K562 (cell line): ENCODE results near the gene STAB2. TPM values are rescaled to one million over a fixed set of nuclear protein-coding genes. Genes with fewer than 3 reads are reported as not detected.

Experiments
- ATAC-seq: fragments of 200-7000 bp; cut with Tn5 transposase; 3 replicates; pipeline ENCODE4 v1.9.1; 2020; ENCODE audit warnings: moderate library complexity
- BruUV-seq: library from RNA; stranded (reverse); fragments of 400-500 nt; replicated peaks from 2 replicates; lab custom pipeline; 2021; lab: Mats Ljungman, UMichigan
- CTCF ChIA-PET: fragments of 300-600 bp; formaldehyde crosslinking; extraction: SDS; loops from one replicate; lab custom pipeline; 2021; ENCODE audit warnings: low intra/inter-chr PET ratio; lab: Yijun Ruan, JAX
- POLR2A ChIA-PET: fragments of 300-600, 350-650 bp; sonication (Branson Sonifier 250); formaldehyde crosslinking; extraction: SDS; loops from one replicate; lab custom pipeline; 2021; ENCODE audit warnings: antibody characterized with exemption, inconsistent platforms; lab: Yijun Ruan, JAX
- DNase-seq, 4 experiments: peaks; one replicate each; pipeline versions ENCODE4 v3.0.0 to v3.0.0-alpha.2; 2011 to 2018; ENCODE audit warnings: low spot score in 3 of 4, mixed read lengths in 3 of 4; ENCODE audit errors: extremely low read depth in 1 of 4
- FAIRE-seq: peaks from 2 replicates; lab custom pipeline; 2011; peaks lifted over from hg19 to GRCh38; lab: Jason Lieb, UNC
- H2AFZ ChIP-seq: 2 replicates; pipeline ENCODE4 v1.6.0; 2011; ENCODE audit warnings: low read depth, low read length, control low read depth, inconsistent platforms
- H3K27ac ChIP-seq: fragments of 200-600 bp; 3 replicates; pipeline ENCODE4 v1.8.0; 2011; ENCODE audit warnings: low read depth, mild to moderate bottlenecking, control low read depth, inconsistent platforms, low read length, moderate library complexity, mixed read lengths; ENCODE audit errors: extremely low read depth
- H3K27me3 ChIP-seq, 2 experiments: fragments of 300-600 bp in 1 of 2; 2 replicates in 1 of 2; 3 replicates in 1 of 2; pipeline versions ENCODE4 v1.6.0 to v1.8.0; 2011; ENCODE audit warnings: inconsistent platforms in 2 of 2, low read length in 2 of 2, mild to moderate bottlenecking in 1 of 2, mixed read lengths in 1 of 2, moderate library complexity in 1 of 2; ENCODE audit not compliant: control insufficient read depth in 2 of 2, insufficient read depth in 2 of 2
- H3K36me3 ChIP-seq: fragments of 300-600 bp; 3 replicates; pipeline ENCODE4 v1.8.0; 2011; ENCODE audit warnings: mild to moderate bottlenecking, low read length, inconsistent platforms; ENCODE audit not compliant: control insufficient read depth, insufficient read depth
- H3K4me1 ChIP-seq, 2 experiments: fragments of 200-600 bp in 1 of 2; replicated peaks in 1 of 2; 2 replicates in 1 of 2; 3 replicates in 1 of 2; pipeline versions ENCODE4 v1.5.1 to v1.8.0; 2011; ENCODE audit warnings: inconsistent platforms in 2 of 2, low read length in 2 of 2, mild to moderate bottlenecking in 1 of 2, mixed read lengths in 1 of 2, moderate library complexity in 1 of 2; ENCODE audit not compliant: control insufficient read depth in 2 of 2, insufficient read depth in 2 of 2
- H3K4me2 ChIP-seq: 2 replicates; pipeline ENCODE4 v1.6.1; 2011; ENCODE audit warnings: low read length, control low read depth, inconsistent platforms, mixed read lengths; ENCODE audit not compliant: insufficient read depth
- H3K4me3 ChIP-seq: fragments of 200-600 bp; sonication (generic), shearing (Covaris generic); 2 replicates; pipeline ENCODE4 v1.5.1; 2016; ENCODE audit warnings: control low read depth, inconsistent platforms
- H3K79me2 ChIP-seq: fragments of 200-600 bp; 3 replicates; pipeline ENCODE4 v1.8.0; 2011; ENCODE audit warnings: low read length, inconsistent platforms; ENCODE audit not compliant: control insufficient read depth, insufficient read depth
- H3K9ac ChIP-seq, 2 experiments: 2 replicates each; pipeline versions ENCODE4 v1.6.0 to v1.6.1; 2011; ENCODE audit warnings: low read depth in 2 of 2, low read length in 2 of 2, control low read depth in 1 of 2, inconsistent platforms in 1 of 2, mild to moderate bottlenecking in 1 of 2, mixed read lengths in 1 of 2; ENCODE audit not compliant: insufficient read depth in 1 of 2
- H3K9me1 ChIP-seq: one replicate; pipeline ENCODE4 v1.6.0; 2011; ENCODE audit warnings: inconsistent platforms, mild to moderate bottlenecking, low read length, moderate library complexity; ENCODE audit not compliant: control insufficient read depth, insufficient read depth
- H3K9me3 ChIP-seq: replicated peaks from 2 replicates; pipeline ENCODE4 v1.5.1; 2011; ENCODE audit warnings: low read depth, low read length, inconsistent platforms; ENCODE audit not compliant: control insufficient read depth, insufficient read depth
- H4K20me1 ChIP-seq: replicated peaks from 2 replicates; pipeline ENCODE4 v1.6.1; 2011; ENCODE audit warnings: low read length, inconsistent platforms, mixed read lengths; ENCODE audit not compliant: control insufficient read depth, insufficient read depth
- ADNP ChIP-seq: fragments of 200-800 bp; sonication (Bioruptor generic); IDR thresholded peaks from 2 replicates; pipeline ENCODE4 v1.6.1; 2016; ENCODE audit warnings: missing genetic modification characterization, missing compliant biosample characterization
- BCL6 ChIP-seq: fragments of 250-450 bp; sonication (Bioruptor Pico); IDR thresholded peaks from 2 replicates; pipeline ENCODE4 v1.4.0; 2020
- CEBPG ChIP-seq, 3 experiments: fragments of 200-800 bp in 1 of 3; sonication (Bioruptor generic) in 1 of 3; sonication (generic) in 1 of 3; formaldehyde crosslinking in 1 of 3; IDR thresholded peaks in 2 of 3; conservative IDR thresholded peaks in 1 of 3; 2 replicates each; pipeline versions ENCODE4 v1.6.1 to v1.8.0; 2016 to 2022; ENCODE audit warnings: missing compliant biosample characterization in 2 of 3, missing genetic modification characterization in 2 of 3, mild to moderate bottlenecking in 1 of 3, missing genetic modification reagents in 1 of 3
- JUN ChIP-seq, 2 experiments: sonication (generic) in 1 of 2; formaldehyde crosslinking in 1 of 2; IDR thresholded peaks; 2 replicates each; pipeline versions ENCODE4 v1.6.1 to v1.8.0; 2012 to 2022; ENCODE audit warnings: borderline replicate concordance in 2 of 2, mild to moderate bottlenecking in 2 of 2, improper control_type of control experiment in 1 of 2, low read depth in 1 of 2, low read length in 1 of 2, missing genetic modification reagents in 1 of 2
- KHSRP ChIP-seq: fragments of 450-650 bp; IDR thresholded peaks from 2 replicates; pipeline ENCODE4 v1.6.1; 2017
- MAFG ChIP-seq: fragments of 450-650 bp; conservative IDR thresholded peaks from 2 replicates; pipeline ENCODE4 v1.6.1; 2016; ENCODE audit warnings: missing genetic modification characterization, missing compliant biosample characterization
- MXD1 ChIP-seq: fragments of 250-450 bp; sonication (Bioruptor Pico); IDR thresholded peaks from 2 replicates; pipeline ENCODE4 v1.8.0; 2021; ENCODE audit warnings: borderline replicate concordance, mild to moderate bottlenecking, moderate library complexity; ENCODE audit not compliant: poor library complexity, severe bottlenecking
- TGIF2 ChIP-seq: sonication (generic); formaldehyde crosslinking; IDR thresholded peaks from 2 replicates; pipeline ENCODE4 v1.8.1; 2022; ENCODE audit warnings: mild to moderate bottlenecking, missing genetic modification reagents, moderate library complexity
- U2AF1 ChIP-seq: fragments of 200-400 bp; formaldehyde crosslinking; optimal IDR thresholded peaks from 2 replicates; pipeline ENCODE3; 2017; ENCODE audit warnings: mild to moderate bottlenecking, low read depth, low read length, moderate library complexity
- XRCC5 ChIP-seq: fragments of 200-400 bp; formaldehyde crosslinking; IDR thresholded peaks from 2 replicates; pipeline ENCODE4 v1.6.1; 2017; ENCODE audit warnings: low read depth, mild to moderate bottlenecking, low read length
- ZNF282 ChIP-seq: sonication (generic); formaldehyde crosslinking; IDR thresholded peaks from 2 replicates; pipeline ENCODE4 v1.8.1; 2023; ENCODE audit warnings: missing genetic modification reagents
- ZNF785 ChIP-seq: fragments of 250-450 bp; sonication (Bioruptor Pico); IDR thresholded peaks from 2 replicates; pipeline ENCODE4 v1.4.0; 2020; ENCODE audit warnings: mild to moderate bottlenecking
- WGBS: fragments of 100-300 bp; shearing (Covaris generic); methylation state at CpG from one replicate; pipeline ENCODE4 v1.1.6; 2016; ENCODE audit warnings: low coverage, mixed read lengths; ENCODE audit not compliant: insufficient coverage; ENCODE audit errors: missing lambda C conversion rate; 5-methylcytosine and 5-hydroxymethylcytosine counted together
- in situ Hi-C: fragments of 300-500 bp; cut with MboI; formaldehyde crosslinking; loops from 4 replicates; pipeline ENCODE4 v1.15.0; 2018; ENCODE audit warnings: inconsistent platforms, mixed read lengths
- intact Hi-C: fragments of 100-400 bp; cut with micrococcal nuclease; formaldehyde crosslinking; loops from 2 replicates; pipeline ENCODE4 v1.14.2; 2022
- polyA plus RNA-seq, 8 experiments: library from polyadenylated mRNA; depleted of rRNA in 4 of 8; stranded (reverse) in 5 of 8; unstranded in 3 of 8; fragments of >200 nt; fragmentation: Nextera tagmentation in 2 of 8; fragmentation: Illumina TruSeq in 1 of 8; extraction: Ambion mirVana in 2 of 8; extraction: Trizol in 1 of 8; gene quantifications; 2 replicates each; pipeline versions ENCODE4 v1.2.1 to v1.2.3, GENCODE V29; 2011 to 2014; ENCODE audit warnings: inconsistent platforms in 1 of 8, missing spikeins in 1 of 8
- total RNA-seq, 7 experiments: library from RNA; depleted of rRNA in 6 of 7; stranded (reverse); fragments of >200 nt in 6 of 7; fragmentation: Illumina TruSeq in 2 of 7; extraction: Trizol in 2 of 7; gene quantifications; 2 replicates each; pipeline versions ENCODE4 v1.2.1 to v1.2.3, GENCODE V29; 2011 to 2021; ENCODE audit warnings: low replicate concordance in 1 of 7
- TF ChIP-seq, protein P1 (sequence below), 2 experiments: fragments of 450-650 bp in 1 of 2; sonication (generic) in 1 of 2; formaldehyde crosslinking; conservative IDR thresholded peaks; 2 replicates each; pipeline versions ENCODE4 v1.4.0 to v1.8.1; 2020 to 2022; ENCODE audit warnings: mild to moderate bottlenecking in 1 of 2, missing genetic modification reagents in 1 of 2
- TF ChIP-seq, protein P2 (sequence below): fragments of 250-450 bp; sonication (Bioruptor Pico); IDR thresholded peaks from 2 replicates; pipeline ENCODE4 v1.8.0; 2022; ENCODE audit warnings: moderate library complexity, mild to moderate bottlenecking, inconsistent platforms
- TF ChIP-seq, protein P3 (sequence below): IDR thresholded peaks from 3 replicates; pipeline ENCODE4 v1.6.1; 2011; ENCODE audit warnings: borderline replicate concordance, mild to moderate bottlenecking; ENCODE audit not compliant: insufficient read length, insufficient read depth
- TF ChIP-seq, protein P4 (sequence below): fragments of 250-450 bp; sonication (Bioruptor Pico); IDR thresholded peaks from 2 replicates; pipeline ENCODE4 v1.5.0; 2021; ENCODE audit warnings: mild to moderate bottlenecking, borderline replicate concordance

The STAB2 gene
- total and polyA plus RNA-seq, 9 of the 15 experiments (the other 6 are each of a cell fraction or from before 2014, with no cell fraction given): 0.10 TPM; not detected in 8

- FAIRE-seq (no peak), ATAC-seq (no peak), DNase-seq (no peak)
- Histone ChIP-seq H3K27ac (no peak overlapping the region), H3K4me2 (no peak overlapping the region), H3K4me3 (no peak overlapping the region), H3K9ac (no peak overlapping the region), H4K20me1 (no peaks in the 10 kb centered on the region), H3K36me3 (peaks cover 77% of the 10 kb centered on the region), H2AFZ (no peak overlapping the region), H3K79me2 (peaks cover 62% of the 10 kb centered on the region), H3K9me3 (peaks cover 2% of the 10 kb centered on the region; the same call in 1 of the 2 replicates), H3K27me3 (no peaks in the 10 kb centered on the region), H3K4me1 (peaks cover 0 to 22% of the 10 kb centered on the region in 2 experiments; a peak in 4 of 5 replicates), H3K9me1 (no peaks in the 10 kb centered on the region)
- intact Hi-C loops: no loop called here
- no TSS peak for BruUV-seq
- ChIA-PET CTCF (no interaction called here), POLR2A (interaction anchor here (1.2 kb wide), 1 partner anchor 14 kb away, joined by 3 read pairs; no protein-coding TSS in a partner anchor)
- 95% methylated on average over 3 of the region's 3 CpGs for WGBS
- in situ Hi-C loops: no loop called here
- TF ChIP-seq, protein P1, sequence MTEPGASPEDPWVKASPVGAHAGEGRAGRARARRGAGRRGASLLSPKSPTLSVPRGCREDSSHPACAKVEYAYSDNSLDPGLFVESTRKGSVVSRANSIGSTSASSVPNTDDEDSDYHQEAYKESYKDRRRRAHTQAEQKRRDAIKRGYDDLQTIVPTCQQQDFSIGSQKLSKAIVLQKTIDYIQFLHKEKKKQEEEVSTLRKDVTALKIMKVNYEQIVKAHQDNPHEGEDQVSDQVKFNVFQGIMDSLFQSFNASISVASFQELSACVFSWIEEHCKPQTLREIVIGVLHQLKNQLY (CRISPR knock-in tag; conservative IDR thresholded peaks at IDR 0.05): no peak
- TF ChIP-seq, protein P2, sequence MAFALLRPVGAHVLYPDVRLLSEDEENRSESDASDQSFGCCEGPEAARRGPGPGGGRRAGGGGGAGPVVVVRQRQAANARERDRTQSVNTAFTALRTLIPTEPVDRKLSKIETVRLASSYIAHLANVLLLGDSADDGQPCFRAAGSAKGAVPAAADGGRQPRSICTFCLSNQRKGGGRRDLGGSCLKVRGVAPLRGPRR (CRISPR knock-in tag): no peak
- no peak for TF ChIP-seq JUN (IDR thresholded peaks at IDR 0.05; ENCODE audit: borderline replicate concordance, low read depth, low read length)
- TF ChIP-seq JUN (CRISPR knock-in tag; IDR thresholded peaks at IDR 0.05; ENCODE audit: borderline replicate concordance): no peak
- TF ChIP-seq ZNF282 (CRISPR knock-in tag): no peak
- no peak for TF ChIP-seq TGIF2 (CRISPR knock-in tag)
- TF ChIP-seq, protein P3, sequence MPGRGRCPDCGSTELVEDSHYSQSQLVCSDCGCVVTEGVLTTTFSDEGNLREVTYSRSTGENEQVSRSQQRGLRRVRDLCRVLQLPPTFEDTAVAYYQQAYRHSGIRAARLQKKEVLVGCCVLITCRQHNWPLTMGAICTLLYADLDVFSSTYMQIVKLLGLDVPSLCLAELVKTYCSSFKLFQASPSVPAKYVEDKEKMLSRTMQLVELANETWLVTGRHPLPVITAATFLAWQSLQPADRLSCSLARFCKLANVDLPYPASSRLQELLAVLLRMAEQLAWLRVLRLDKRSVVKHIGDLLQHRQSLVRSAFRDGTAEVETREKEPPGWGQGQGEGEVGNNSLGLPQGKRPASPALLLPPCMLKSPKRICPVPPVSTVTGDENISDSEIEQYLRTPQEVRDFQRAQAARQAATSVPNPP: no peak
- TF ChIP-seq XRCC5: no peak
- TF ChIP-seq, protein P4, sequence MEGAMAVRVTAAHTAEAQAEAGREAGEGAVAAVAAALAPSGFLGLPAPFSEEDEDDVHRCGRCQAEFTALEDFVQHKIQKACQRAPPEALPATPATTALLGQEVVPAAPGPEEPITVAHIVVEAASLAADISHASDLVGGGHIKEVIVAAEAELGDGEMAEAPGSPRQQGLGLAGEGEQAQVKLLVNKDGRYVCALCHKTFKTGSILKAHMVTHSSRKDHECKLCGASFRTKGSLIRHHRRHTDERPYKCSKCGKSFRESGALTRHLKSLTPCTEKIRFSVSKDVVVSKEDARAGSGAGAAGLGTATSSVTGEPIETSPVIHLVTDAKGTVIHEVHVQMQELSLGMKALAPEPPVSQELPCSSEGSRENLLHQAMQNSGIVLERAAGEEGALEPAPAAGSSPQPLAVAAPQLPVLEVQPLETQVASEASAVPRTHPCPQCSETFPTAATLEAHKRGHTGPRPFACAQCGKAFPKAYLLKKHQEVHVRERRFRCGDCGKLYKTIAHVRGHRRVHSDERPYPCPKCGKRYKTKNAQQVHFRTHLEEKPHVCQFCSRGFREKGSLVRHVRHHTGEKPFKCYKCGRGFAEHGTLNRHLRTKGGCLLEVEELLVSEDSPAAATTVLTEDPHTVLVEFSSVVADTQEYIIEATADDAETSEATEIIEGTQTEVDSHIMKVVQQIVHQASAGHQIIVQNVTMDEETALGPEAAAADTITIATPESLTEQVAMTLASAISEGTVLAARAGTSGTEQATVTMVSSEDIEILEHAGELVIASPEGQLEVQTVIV (CRISPR knock-in tag): no peak
- TF ChIP-seq KHSRP: no peak
- TF ChIP-seq ZNF785 (CRISPR knock-in tag): no peak
- no peak for TF ChIP-seq MXD1 (CRISPR knock-in tag)
- TF ChIP-seq CEBPG (CRISPR knock-in tag; IDR thresholded peaks at IDR 0.05): no peak
- no peak for TF ChIP-seq CEBPG (tag; conservative IDR thresholded peaks at IDR 0.05 in 1 of 2, IDR thresholded peaks at IDR 0.05 in 1 of 2)
- no peak for TF ChIP-seq BCL6 (CRISPR knock-in tag)
- TF ChIP-seq MAFG (tag): no peak
- no peak for TF ChIP-seq ADNP (tag)
- TF ChIP-seq U2AF1: no peak
Observed at GRCh38 chr12:103813426-103813825, 226.4 kb downstream of the STAB2 start.
